Neural cell (in vitro differentiated cells): ENCODE results near the gene PGLYRP4.

ENCODE experiments used
- EP300 ChIP-seq: fragments of 450-650 bp; conservative IDR thresholded peaks from 2 replicates; pipeline ENCODE4 v1.6.1; 2014; ENCODE audit warnings: antibody characterized with exemption, mild to moderate bottlenecking, moderate library complexity; ENCODE audit not compliant: poor library complexity, severe bottlenecking
- POLR2AphosphoS5 ChIP-seq: IDR thresholded peaks from 2 replicates; pipeline ENCODE4 v1.6.1; 2012
- RAD21 ChIP-seq: fragments of 450-650 bp; conservative IDR thresholded peaks from 2 replicates; pipeline ENCODE4 v1.6.1; 2014; ENCODE audit warnings: antibody characterized with exemption, mild to moderate bottlenecking, moderate library complexity
- SMC3 ChIP-seq: fragments of 450-650 bp; conservative IDR thresholded peaks from 2 replicates; pipeline ENCODE4 v1.6.1; 2014; ENCODE audit warnings: antibody characterized with exemption, mild to moderate bottlenecking, moderate library complexity; ENCODE audit not compliant: poor library complexity
- TAF1 ChIP-seq: IDR thresholded peaks from 2 replicates; pipeline ENCODE4 v1.6.1; 2012; ENCODE audit warnings: low read depth
- TF ChIP-seq, protein P1 (sequence below): fragments of 450-650 bp; IDR thresholded peaks from 2 replicates; pipeline ENCODE4 v1.5.1; 2014; ENCODE audit warnings: antibody characterized with exemption, mild to moderate bottlenecking, moderate library complexity; ENCODE audit not compliant: poor library complexity, severe bottlenecking
- TF ChIP-seq, protein P2 (sequence below): IDR thresholded peaks from 2 replicates; pipeline ENCODE4 v1.6.1; 2012; ENCODE audit warnings: borderline replicate concordance

- TF ChIP-seq, protein P1, sequence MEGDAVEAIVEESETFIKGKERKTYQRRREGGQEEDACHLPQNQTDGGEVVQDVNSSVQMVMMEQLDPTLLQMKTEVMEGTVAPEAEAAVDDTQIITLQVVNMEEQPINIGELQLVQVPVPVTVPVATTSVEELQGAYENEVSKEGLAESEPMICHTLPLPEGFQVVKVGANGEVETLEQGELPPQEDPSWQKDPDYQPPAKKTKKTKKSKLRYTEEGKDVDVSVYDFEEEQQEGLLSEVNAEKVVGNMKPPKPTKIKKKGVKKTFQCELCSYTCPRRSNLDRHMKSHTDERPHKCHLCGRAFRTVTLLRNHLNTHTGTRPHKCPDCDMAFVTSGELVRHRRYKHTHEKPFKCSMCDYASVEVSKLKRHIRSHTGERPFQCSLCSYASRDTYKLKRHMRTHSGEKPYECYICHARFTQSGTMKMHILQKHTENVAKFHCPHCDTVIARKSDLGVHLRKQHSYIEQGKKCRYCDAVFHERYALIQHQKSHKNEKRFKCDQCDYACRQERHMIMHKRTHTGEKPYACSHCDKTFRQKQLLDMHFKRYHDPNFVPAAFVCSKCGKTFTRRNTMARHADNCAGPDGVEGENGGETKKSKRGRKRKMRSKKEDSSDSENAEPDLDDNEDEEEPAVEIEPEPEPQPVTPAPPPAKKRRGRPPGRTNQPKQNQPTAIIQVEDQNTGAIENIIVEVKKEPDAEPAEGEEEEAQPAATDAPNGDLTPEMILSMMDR = no peak
- TF ChIP-seq, protein P2, sequence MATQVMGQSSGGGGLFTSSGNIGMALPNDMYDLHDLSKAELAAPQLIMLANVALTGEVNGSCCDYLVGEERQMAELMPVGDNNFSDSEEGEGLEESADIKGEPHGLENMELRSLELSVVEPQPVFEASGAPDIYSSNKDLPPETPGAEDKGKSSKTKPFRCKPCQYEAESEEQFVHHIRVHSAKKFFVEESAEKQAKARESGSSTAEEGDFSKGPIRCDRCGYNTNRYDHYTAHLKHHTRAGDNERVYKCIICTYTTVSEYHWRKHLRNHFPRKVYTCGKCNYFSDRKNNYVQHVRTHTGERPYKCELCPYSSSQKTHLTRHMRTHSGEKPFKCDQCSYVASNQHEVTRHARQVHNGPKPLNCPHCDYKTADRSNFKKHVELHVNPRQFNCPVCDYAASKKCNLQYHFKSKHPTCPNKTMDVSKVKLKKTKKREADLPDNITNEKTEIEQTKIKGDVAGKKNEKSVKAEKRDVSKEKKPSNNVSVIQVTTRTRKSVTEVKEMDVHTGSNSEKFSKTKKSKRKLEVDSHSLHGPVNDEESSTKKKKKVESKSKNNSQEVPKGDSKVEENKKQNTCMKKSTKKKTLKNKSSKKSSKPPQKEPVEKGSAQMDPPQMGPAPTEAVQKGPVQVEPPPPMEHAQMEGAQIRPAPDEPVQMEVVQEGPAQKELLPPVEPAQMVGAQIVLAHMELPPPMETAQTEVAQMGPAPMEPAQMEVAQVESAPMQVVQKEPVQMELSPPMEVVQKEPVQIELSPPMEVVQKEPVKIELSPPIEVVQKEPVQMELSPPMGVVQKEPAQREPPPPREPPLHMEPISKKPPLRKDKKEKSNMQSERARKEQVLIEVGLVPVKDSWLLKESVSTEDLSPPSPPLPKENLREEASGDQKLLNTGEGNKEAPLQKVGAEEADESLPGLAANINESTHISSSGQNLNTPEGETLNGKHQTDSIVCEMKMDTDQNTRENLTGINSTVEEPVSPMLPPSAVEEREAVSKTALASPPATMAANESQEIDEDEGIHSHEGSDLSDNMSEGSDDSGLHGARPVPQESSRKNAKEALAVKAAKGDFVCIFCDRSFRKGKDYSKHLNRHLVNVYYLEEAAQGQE = no peak
- no peak for TF ChIP-seq POLR2AphosphoS5
- TF ChIP-seq TAF1 = no peak
- TF ChIP-seq SMC3 = no peak
- TF ChIP-seq EP300 = no peak
- no peak for TF ChIP-seq RAD21
Measured at GRCh38 chr1:153350321-153350957, 1.8 kb upstream of the PGLYRP4 start.
